Smooth muscle cell (in vitro differentiated cells): Measurements from ENCODE around the gene RALGAPB. TPM values are rescaled to one million over a fixed set of nuclear protein-coding genes. Genes with fewer than 3 reads are reported as not detected.

Experiments used
- DNase-seq: peaks from one replicate; lab custom pipeline; 2025; ENCODE audit not compliant: unreplicated experiment; lab: John Stamatoyannopoulos, UW
- H2AFZ ChIP-seq: fragments of 200-600 bp; sonication (generic); 2 replicates; pipeline ENCODE4 v1.6.0; 2016; ENCODE audit warnings: antibody characterized with exemption, low read depth, mild to moderate bottlenecking
- H3F3A ChIP-seq: fragments of 200-600 bp; sonication (generic); 2 replicates; pipeline ENCODE4 v1.6.0; 2017; ENCODE audit warnings: antibody characterized with exemption, low read depth
- H3K27ac ChIP-seq: fragments of 200-600 bp; sonication (generic); 2 replicates; pipeline ENCODE4 v1.5.1; 2016; ENCODE audit warnings: low read depth, mild to moderate bottlenecking
- H3K27me3 ChIP-seq: fragments of 200-600 bp; sonication (generic); 2 replicates; pipeline ENCODE4 v1.6.1; 2016; ENCODE audit warnings: low read depth, mild to moderate bottlenecking
- H3K36me3 ChIP-seq: fragments of 200-600 bp; sonication (generic); 2 replicates; pipeline ENCODE4 v1.5.1; 2016; ENCODE audit warnings: low read depth
- H3K4me1 ChIP-seq: fragments of 200-600 bp; sonication (generic); 2 replicates; pipeline ENCODE4 v1.5.1; 2016; ENCODE audit warnings: low read depth
- H3K4me2 ChIP-seq: fragments of 200-600 bp; sonication (generic); 2 replicates; pipeline ENCODE4 v1.6.0; 2016; ENCODE audit warnings: mild to moderate bottlenecking
- H3K4me3 ChIP-seq: fragments of 200-600 bp; sonication (generic); 2 replicates; pipeline ENCODE4 v1.5.1; 2016; ENCODE audit warnings: mild to moderate bottlenecking
- H3K79me2 ChIP-seq: fragments of 200-600 bp; sonication (generic); 2 replicates; pipeline ENCODE4 v1.6.0; 2016; ENCODE audit warnings: low read depth, mild to moderate bottlenecking
- H3K9ac ChIP-seq: fragments of 200-600 bp; sonication (generic); 2 replicates; pipeline ENCODE4 v1.6.0; 2016; ENCODE audit warnings: low read depth
- H3K9me3 ChIP-seq: fragments of 200-600 bp; sonication (generic); replicated peaks from 2 replicates; pipeline ENCODE4 v1.5.1; 2016; ENCODE audit warnings: low read depth
- H4K20me1 ChIP-seq: fragments of 200-600 bp; sonication (generic); 2 replicates; pipeline ENCODE4 v1.6.0; 2016; ENCODE audit warnings: low read depth
- CTCF ChIP-seq: fragments of 200-600 bp; sonication (generic); IDR thresholded peaks from 2 replicates; pipeline ENCODE4 v1.5.1; 2017; ENCODE audit warnings: borderline replicate concordance, mild to moderate bottlenecking, antibody characterized with exemption; ENCODE audit not compliant: insufficient read depth, poor library complexity, severe bottlenecking
- WGBS: methylation state at CpG from one replicate; pipeline ENCODE4 v1.1.7; 2016; ENCODE audit warnings: low lambda C conversion rate; 5-methylcytosine and 5-hydroxymethylcytosine counted together
- polyA plus RNA-seq: library from polyadenylated mRNA; unstranded; fragments of >200 nt; fragmentation: Nextera tagmentation; extraction: Ambion mirVana; gene quantifications from 2 replicates; pipeline ENCODE4 v1.2.1, GENCODE V29; 2016
- total RNA-seq: library from RNA; depleted of rRNA; stranded (reverse); fragments of >200 nt; gene quantifications from 2 replicates; pipeline ENCODE4 v1.2.3, GENCODE V29; 2014

Gene RALGAPB
- total and polyA plus RNA-seq, 2 experiments from 2014 or later, result 8.9 to 43.2 TPM

GRCh38 chr20:38447251-38447661 is 25.4 kb upstream of the RALGAPB start:
- Histone ChIP-seq H3K27ac (peak overlapping the region; percentile 73), H3K4me3 (peak overlapping the region; percentile 98), H3F3A (no peaks in the 10 kb centered on the region), H2AFZ (peak overlapping the region; percentile 92), H3K9me3 (no peaks in the 10 kb centered on the region), H3K79me2 (no peaks in the 10 kb centered on the region), H3K36me3 (no peaks in the 10 kb centered on the region), H4K20me1 (no peaks in the 10 kb centered on the region), H3K9ac (peak overlapping the region; percentile 93), H3K4me2 (peak overlapping the region; percentile 99), H3K27me3 (no peaks in the 10 kb centered on the region), H3K4me1 (peaks cover 5% of the 10 kb centered on the region)
- DNase-seq, result no peak
- WGBS, result 62% methylated on average over 12 of the region's 12 CpGs
- TF ChIP-seq CTCF, result no peak

- Histone ChIP-seq H2AFZ (no peak overlapping the region), H4K20me1 (no peaks in the 10 kb centered on the region), H3K27ac (no peak overlapping the region), H3F3A (no peaks in the 10 kb centered on the region), H3K27me3 (no peaks in the 10 kb centered on the region), H3K79me2 (no peaks in the 10 kb centered on the region), H3K4me3 (no peak overlapping the region), H3K36me3 (no peaks in the 10 kb centered on the region), H3K9ac (no peak overlapping the region), H3K4me2 (peak overlapping the region; percentile 99), H3K4me1 (peaks cover 5% of the 10 kb centered on the region), H3K9me3 (no peaks in the 10 kb centered on the region)
- DNase-seq, result no peak
- TF ChIP-seq CTCF, result no peak
- 88% methylated on average over 10 of the region's 10 CpGs for WGBS
Observed at GRCh38 chr20:38447931-38448675, 24.5 kb upstream of the RALGAPB start.

- Histone ChIP-seq H3K9me3 (no peaks in the 10 kb centered on the region), H3K27ac (no peak overlapping the region), H3F3A (no peaks in the 10 kb centered on the region), H3K4me2 (no peak overlapping the region), H3K36me3 (no peaks in the 10 kb centered on the region), H4K20me1 (no peaks in the 10 kb centered on the region), H3K27me3 (no peaks in the 10 kb centered on the region), H3K4me1 (peaks cover 5% of the 10 kb centered on the region), H3K79me2 (no peaks in the 10 kb centered on the region), H2AFZ (no peak overlapping the region), H3K9ac (no peak overlapping the region), H3K4me3 (no peak overlapping the region)
- TF ChIP-seq CTCF, result no peak
- no peak for DNase-seq
- 94% methylated on average over 3 of the region's 3 CpGs for WGBS
Observed at GRCh38 chr20:38449046-38449445, 23.6 kb upstream of the RALGAPB start.
